GM19463 (cell line): ENCODE data around the gene TTC7B.

Experiments
- ATAC-seq: cut with Tn5 transposase; IDR thresholded peaks from one replicate; pipeline ENCODE4 v1.9.1; 2021; ENCODE audit warnings: mild to moderate bottlenecking, moderate library complexity; ENCODE audit not compliant: unreplicated experiment

TTC7B gene

GRCh38 chr14:90500665-90501370 lies 315.4 kb downstream of the TTC7B start:
- no peak for ATAC-seq

- no peak for ATAC-seq
Measured at GRCh38 chr14:90499908-90500664, 316.1 kb downstream of the TTC7B start.

DNA sequence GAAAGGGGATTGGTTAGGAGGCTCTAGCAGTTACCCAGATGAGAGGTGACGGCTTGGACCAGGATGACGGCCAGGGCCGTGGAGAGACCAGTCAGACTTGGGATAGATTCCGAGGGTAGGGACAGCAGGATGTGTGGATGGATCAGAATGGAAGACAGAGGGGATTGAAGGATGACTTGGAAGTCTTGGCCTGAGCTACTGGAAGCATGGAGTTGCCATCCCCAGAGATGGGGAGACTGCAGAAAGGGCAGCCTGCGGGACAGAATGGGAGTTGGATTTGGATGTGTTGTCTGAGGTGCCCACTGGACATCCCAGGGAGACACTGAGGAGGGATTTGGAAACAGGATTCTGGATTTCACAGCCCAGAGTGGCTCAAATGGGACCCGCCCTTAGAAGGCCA lies 317.1 kb downstream of the TTC7B start:
- no peak for ATAC-seq

GRCh38 chr14:90498198-90498597 lies 318.0 kb downstream of the TTC7B start:
- no peak for ATAC-seq

DNA sequence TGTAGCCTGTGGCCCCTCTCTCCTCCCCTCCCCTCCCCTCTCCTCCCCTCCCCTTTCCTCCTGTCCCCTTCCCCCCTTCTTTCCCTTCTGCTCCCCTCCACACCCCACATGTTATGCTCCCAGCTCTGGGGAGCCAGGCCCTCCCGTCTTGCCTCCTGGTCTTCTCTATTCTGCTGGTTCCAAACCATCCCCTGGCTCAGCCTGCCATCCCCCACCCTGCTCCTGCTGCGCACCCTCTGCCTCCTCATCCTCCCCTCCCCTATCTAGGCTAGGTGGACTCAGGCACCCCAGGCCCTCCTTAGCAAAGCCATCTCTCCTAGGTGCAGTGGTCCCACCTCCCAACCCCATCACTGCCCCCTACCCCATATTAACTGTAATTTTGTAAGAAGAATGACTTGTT lies 319.9 kb downstream of the TTC7B start:
- ATAC-seq, result no peak

GRCh38 chr14:90495357-90496276 lies 320.6 kb downstream of the TTC7B start:
- ATAC-seq, result no peak

DNA sequence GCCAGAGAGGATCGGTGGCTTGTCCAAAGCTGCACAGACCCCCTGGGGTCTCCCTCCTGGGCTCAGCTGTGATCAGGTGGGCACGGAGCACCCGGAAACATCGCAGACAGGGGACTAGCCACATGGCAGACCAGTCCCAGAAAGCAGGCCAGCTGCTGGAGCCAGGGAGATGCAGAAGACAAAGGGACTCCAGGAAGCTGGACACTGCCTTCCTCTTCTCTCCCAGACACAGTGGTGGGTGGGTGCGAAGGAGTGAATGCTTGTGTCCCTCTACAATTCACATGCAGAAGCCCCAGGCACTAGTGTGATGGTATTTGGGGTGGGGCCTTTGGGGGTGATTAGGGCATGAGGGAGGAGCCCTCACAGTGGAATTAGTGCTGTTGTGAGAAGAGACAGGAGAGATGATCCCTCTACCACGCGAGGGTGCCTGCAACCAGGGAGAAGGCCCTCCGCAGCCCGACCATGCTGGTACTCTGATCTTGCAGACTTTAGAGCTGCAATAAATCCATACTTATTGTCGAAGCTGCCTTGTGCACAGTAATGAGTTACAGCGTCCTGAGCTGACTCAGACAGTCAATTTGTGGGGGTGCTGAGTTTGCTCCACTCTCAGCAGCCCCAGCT lies 324.2 kb downstream of the TTC7B start:
- ATAC-seq, result no peak

DNA sequence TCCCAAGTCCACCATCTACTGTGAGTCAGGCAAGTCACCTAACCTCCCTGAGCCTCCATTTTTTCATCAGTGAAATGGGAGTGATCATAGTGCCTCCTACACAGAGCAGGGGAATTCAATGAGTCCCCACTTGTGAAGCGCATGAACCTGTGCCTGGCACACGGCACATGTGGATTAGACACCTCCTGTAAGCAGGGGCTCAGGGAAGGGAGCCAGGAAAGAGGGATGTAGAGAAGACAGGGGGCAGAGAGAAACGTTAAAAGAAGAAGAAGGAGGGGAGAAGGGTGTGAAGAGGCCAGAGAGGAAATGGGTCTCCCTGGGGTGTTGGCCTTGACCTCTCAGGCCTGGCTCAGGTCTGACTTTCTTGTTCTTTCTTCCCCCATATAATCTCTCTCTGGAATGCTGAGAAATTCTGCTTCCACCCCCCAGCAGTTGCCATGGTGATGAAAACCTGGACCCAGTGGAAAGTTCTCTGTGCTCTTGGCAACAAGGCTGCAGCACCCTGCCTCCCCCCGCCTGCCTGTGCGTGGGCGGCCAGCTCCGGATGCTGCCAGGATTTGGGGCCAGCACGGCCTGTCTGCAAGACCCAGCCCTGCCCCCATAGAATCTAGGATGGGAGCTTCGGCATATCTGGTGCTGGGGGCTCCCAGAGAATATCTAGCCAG lies 324.9 kb downstream of the TTC7B start:
- ATAC-seq, result no peak

DNA sequence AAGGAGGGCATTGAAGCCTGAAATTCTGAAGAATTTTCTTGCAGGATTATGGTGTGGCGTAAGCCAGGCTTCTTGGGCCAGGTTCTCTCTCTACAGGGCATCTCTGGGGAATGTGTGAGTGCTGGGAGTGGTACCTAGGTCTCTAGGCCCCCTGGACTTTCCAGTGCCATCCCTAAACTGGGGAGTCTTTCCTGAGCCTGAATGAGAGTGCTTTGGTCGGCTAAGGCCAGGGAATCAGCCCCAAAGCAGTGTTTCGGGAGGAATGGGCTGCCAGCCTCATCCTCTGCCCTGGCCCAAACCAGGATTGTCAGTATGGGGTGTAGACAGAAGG lies 325.5 kb downstream of the TTC7B start:
- no peak for ATAC-seq

DNA sequence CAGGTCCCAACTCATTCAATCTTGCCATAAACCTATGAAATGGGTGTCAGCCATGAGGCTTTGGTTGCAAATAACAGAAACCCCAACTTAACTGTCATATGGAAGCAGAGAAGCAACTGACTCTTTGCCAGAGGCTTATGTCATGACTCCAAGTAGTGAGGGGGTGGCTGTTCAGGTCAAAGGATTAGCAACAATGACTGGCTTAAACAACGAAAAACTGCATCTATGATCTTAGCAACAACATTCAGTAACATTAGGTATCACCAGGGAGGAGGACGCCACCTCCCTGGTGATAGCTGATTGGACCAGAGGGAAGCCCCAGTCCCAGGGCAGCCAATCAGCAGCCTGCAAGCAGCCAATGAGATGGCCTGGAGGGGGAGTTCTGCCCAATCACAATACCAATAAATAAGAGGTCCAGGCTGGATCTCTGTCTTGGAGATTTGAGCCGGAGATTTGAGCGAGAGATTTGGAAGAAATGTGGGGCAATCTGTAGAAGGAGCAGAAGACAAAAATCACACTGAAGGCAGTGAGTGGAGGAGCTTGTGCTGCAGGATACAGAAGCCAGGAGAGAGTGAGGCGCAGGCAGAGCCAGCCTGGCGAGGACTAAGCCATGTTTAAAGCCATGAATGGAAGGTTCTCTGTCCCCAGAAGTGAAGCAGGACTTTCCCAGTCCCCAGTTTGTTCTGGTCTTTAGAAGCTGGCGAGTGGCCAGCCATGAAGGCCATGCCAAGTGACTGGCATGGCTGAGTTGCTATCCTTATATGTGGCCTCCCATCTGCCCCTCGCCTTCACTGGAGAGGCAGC lies 326.1 kb downstream of the TTC7B start:
- no peak for ATAC-seq

GRCh38 chr14:90489306-90489705 lies 326.9 kb downstream of the TTC7B start:
- no peak for ATAC-seq

DNA sequence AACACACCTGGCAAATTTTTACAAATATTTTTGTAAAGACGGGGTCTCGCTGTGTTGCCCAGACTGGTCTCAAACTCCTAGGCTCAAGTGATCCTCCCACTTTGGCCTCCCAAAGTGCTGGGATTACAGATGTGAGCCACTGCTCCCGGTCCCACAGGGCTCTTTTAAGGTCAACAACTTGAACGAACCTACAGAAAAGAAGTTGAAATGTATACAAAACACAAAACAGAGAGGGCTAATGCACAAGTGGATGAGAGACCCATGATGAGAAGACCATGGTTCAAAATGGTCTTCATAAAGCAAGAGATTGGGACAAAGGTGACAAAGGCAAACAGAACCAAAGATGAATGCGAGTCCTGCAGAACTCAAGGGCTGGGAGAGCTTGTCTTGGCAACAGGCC lies 328.0 kb downstream of the TTC7B start:
- no peak for ATAC-seq

- ATAC-seq, result no peak
Measured at GRCh38 chr14:90487462-90487861, 328.8 kb downstream of the TTC7B start.

GRCh38 chr14:90487031-90487430 lies 329.2 kb downstream of the TTC7B start:
- no peak for ATAC-seq

DNA sequence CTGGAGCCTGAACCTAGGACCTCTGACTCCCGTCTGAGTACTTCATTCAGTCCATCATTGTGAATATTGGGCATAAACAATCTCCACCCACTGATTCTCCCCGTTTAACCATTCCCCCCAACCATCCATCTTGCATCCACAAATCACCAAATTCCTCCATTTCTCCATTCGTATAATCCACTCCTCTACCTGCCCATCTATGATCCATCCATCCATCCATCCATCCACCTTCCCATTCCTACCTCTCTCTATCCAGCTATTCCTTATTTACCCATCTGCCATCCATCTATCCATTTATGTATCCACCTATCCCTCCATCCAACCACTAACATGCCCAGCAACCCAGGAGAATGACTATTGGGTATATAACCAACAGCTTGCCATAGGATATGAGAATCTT lies 331.9 kb downstream of the TTC7B start:
- ATAC-seq, result no peak

DNA sequence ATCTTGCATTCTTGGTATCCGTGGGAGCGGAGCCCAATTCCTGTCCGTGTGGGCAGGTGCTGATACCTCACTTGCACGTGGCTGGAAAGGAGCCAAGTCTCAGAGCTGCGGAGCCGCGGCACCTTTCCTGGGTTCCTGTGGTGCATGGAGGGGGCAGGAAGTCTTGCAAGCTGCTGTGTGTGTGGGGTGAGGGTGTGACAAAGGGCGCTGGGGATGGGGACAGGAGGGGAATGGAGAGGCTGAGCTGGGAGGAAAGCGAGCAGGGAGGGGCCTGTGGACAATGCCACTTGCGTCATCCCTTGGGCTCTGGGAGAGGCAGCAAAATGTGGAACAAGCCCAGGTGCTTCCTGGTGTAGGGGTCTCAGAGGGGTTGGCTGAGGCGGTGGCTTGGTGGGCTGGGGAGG lies 332.7 kb downstream of the TTC7B start:
- ATAC-seq, result no peak

- ATAC-seq, result no peak
Measured at GRCh38 chr14:90483117-90483516, 333.1 kb downstream of the TTC7B start.

DNA sequence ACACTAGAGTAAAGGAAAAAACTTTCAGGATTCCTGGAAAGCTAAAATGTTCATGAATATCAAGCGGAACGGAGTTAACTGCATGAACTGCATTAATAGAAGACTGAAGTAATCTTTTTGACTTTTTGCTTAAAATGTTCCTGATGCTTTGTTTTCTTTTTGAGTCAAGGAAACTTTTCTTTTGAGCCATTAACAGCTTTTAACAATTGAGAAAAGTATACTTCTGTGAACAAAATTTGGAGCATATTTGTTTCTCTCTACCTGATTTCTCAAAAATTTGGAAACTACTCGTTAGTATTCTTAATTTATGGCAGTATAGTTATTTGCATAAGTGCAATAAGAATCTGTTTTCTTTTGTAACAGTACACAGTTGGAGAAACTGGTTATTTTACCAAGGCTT lies 340.9 kb downstream of the TTC7B start:
- ATAC-seq, result no peak
